GM23338 (cell line): ENCODE results near the gene SF1. TPM values are rescaled to one million over a fixed set of nuclear protein-coding genes. Genes with fewer than 3 reads are reported as not detected.
A peak's percentile ranks its signal among the peaks of the same experiment; 100 is the strongest.

Source experiments
- ATAC-seq: fragments of 200-7000 bp; cut with Tn5 transposase; 3 replicates; pipeline ENCODE4 v1.9.1; 2020
- DNase-seq: peaks from one replicate; pipeline ENCODE4 v3.0.0-alpha.2; 2015; ENCODE audit warnings: low spot score
- H2AFZ ChIP-seq: fragments of 200-600 bp; sonication (generic); 2 replicates; pipeline ENCODE4 v1.8.0; 2016; ENCODE audit warnings: antibody characterized with exemption, mild to moderate bottlenecking, moderate library complexity
- H3F3A ChIP-seq: fragments of 200-600 bp; sonication (generic); replicated peaks from 2 replicates; pipeline ENCODE4 v1.8.0; 2017; ENCODE audit warnings: antibody characterized with exemption, mixed run types, low read depth
- H3K27ac ChIP-seq: fragments of 200-600 bp; sonication (generic); 2 replicates; pipeline ENCODE4 v1.6.1; 2016; ENCODE audit warnings: low read depth
- H3K27me3 ChIP-seq: fragments of 200-600 bp; sonication (generic); 2 replicates; pipeline ENCODE4 v1.8.0; 2016; ENCODE audit warnings: mild to moderate bottlenecking, mixed run types, moderate library complexity; ENCODE audit not compliant: insufficient read depth
- H3K36me3 ChIP-seq: fragments of 200-600 bp; sonication (generic); 2 replicates; pipeline ENCODE4 v1.8.0; 2016; ENCODE audit warnings: mild to moderate bottlenecking; ENCODE audit not compliant: insufficient read depth
- H3K4me1 ChIP-seq: fragments of 200-600 bp; sonication (generic); 2 replicates; pipeline ENCODE4 v1.8.0; 2016; ENCODE audit warnings: mild to moderate bottlenecking, moderate library complexity; ENCODE audit not compliant: insufficient read depth
- H3K4me2 ChIP-seq: fragments of 200-600 bp; sonication (generic); 2 replicates; pipeline ENCODE4 v1.7.1; 2017; ENCODE audit warnings: mixed run types
- H3K4me3 ChIP-seq: fragments of 200-600 bp; sonication (generic); 2 replicates; pipeline ENCODE4 v1.6.1; 2016; ENCODE audit warnings: mixed run types
- H3K79me2 ChIP-seq: fragments of 200-600 bp; sonication (generic); replicated peaks from 2 replicates; pipeline ENCODE4 v1.8.0; 2017; ENCODE audit warnings: mild to moderate bottlenecking; ENCODE audit not compliant: insufficient read depth
- H3K9me2 ChIP-seq: fragments of 200-600 bp; sonication (generic); 2 replicates; pipeline ENCODE4 v1.8.0; 2017; ENCODE audit not compliant: insufficient read depth
- H4K20me1 ChIP-seq: fragments of 200-600 bp; sonication (generic); replicated peaks from 2 replicates; pipeline ENCODE4 v1.8.0; 2017; ENCODE audit warnings: mild to moderate bottlenecking; ENCODE audit not compliant: insufficient read depth
- H3K27ac Mint-ChIP-seq: 2 replicates; pipeline ENCODE4 v1.8.0; 2020; ENCODE audit warnings: inconsistent platforms, mild to moderate bottlenecking, moderate library complexity, mixed read lengths
- H3K27me3 Mint-ChIP-seq: 3 replicates; pipeline ENCODE4 v1.8.0; 2022; ENCODE audit warnings: low read depth, mild to moderate bottlenecking, moderate library complexity, mixed read lengths, inconsistent platforms; ENCODE audit not compliant: insufficient read depth, poor library complexity
- H3K36me3 Mint-ChIP-seq: 3 replicates; pipeline ENCODE4 v1.8.0; 2021; ENCODE audit warnings: low read depth, mild to moderate bottlenecking, inconsistent platforms, moderate library complexity, mixed read lengths
- H3K4me1 Mint-ChIP-seq: 3 replicates; pipeline ENCODE4 v1.8.0; 2020; ENCODE audit warnings: mild to moderate bottlenecking, inconsistent platforms, mixed read lengths
- H3K4me3 Mint-ChIP-seq: 3 replicates; pipeline ENCODE4 v1.8.0; 2021; ENCODE audit warnings: moderate library complexity, mild to moderate bottlenecking, inconsistent platforms, mixed read lengths
- H3K9me3 Mint-ChIP-seq: 3 replicates; pipeline ENCODE4 v1.8.0; 2020; ENCODE audit warnings: moderate library complexity, mild to moderate bottlenecking, inconsistent platforms, mixed read lengths
- CTCF ChIP-seq, 2 experiments: fragments of 200-600 bp in 1 of 2; sonication (generic) in 1 of 2; conservative IDR thresholded peaks; 2 replicates each; pipeline versions ENCODE4 v1.5.1 to v1.6.1; 2016 to 2017; ENCODE audit warnings: antibody characterized with exemption in 2 of 2, low read depth in 2 of 2, mild to moderate bottlenecking in 2 of 2, moderate library complexity in 1 of 2
- ETS1 ChIP-seq: IDR thresholded peaks from 2 replicates; pipeline ENCODE4 v1.6.1; 2016; ENCODE audit warnings: antibody characterized with exemption
- EZH2 ChIP-seq: fragments of 200-600 bp; sonication (generic); IDR thresholded peaks from one replicate; pipeline ENCODE4 v1.8.0; 2017; ENCODE audit warnings: antibody characterized with exemption, mild to moderate bottlenecking, low read depth; ENCODE audit not compliant: unreplicated experiment
- EZH2phosphoT487 ChIP-seq: fragments of 200-600 bp; sonication (generic); IDR thresholded peaks from one replicate; pipeline ENCODE4 v1.8.1; 2018; ENCODE audit warnings: antibody characterized with exemption; ENCODE audit not compliant: unreplicated experiment
- JUNB ChIP-seq: IDR thresholded peaks from one replicate; pipeline ENCODE4 v1.6.1; 2016; ENCODE audit warnings: antibody characterized with exemption; ENCODE audit not compliant: unreplicated experiment
- NANOG ChIP-seq: IDR thresholded peaks from 2 replicates; pipeline ENCODE4 v1.6.1; 2016; ENCODE audit warnings: antibody characterized with exemption, borderline replicate concordance
- POLR2AphosphoS5 ChIP-seq: IDR thresholded peaks from 2 replicates; pipeline ENCODE4 v1.6.1; 2016; ENCODE audit warnings: antibody characterized with exemption, low read depth
- STAT1 ChIP-seq: IDR thresholded peaks from one replicate; pipeline ENCODE4 v1.6.1; 2016; ENCODE audit warnings: antibody characterized with exemption; ENCODE audit not compliant: unreplicated experiment
- polyA plus RNA-seq: library from polyadenylated mRNA; unstranded; fragments of >200 nt; fragmentation: Nextera tagmentation; extraction: Ambion mirVana; gene quantifications from 2 replicates; pipeline ENCODE4 v1.2.1, GENCODE V29; 2016
- total RNA-seq: library from RNA; depleted of rRNA; stranded (reverse); fragments of >200 nt; shearing (Covaris generic); gene quantifications from 2 replicates; pipeline ENCODE4 v1.2.3, GENCODE V29; 2014
- TF ChIP-seq, protein P1 (sequence below): fragments of 250-450 bp; sonication (Bioruptor Pico); IDR thresholded peaks from 2 replicates; pipeline ENCODE4 v1.5.0; 2020; ENCODE audit warnings: mild to moderate bottlenecking, moderate library complexity

SF1 gene
- total and polyA plus RNA-seq, 2 experiments from 2014 or later = 76.9 to 252 TPM

GRCh38 chr11:64805481-64805880 is 27.1 kb upstream of the SF1 start (continued):
- TF ChIP-seq, protein P1, sequence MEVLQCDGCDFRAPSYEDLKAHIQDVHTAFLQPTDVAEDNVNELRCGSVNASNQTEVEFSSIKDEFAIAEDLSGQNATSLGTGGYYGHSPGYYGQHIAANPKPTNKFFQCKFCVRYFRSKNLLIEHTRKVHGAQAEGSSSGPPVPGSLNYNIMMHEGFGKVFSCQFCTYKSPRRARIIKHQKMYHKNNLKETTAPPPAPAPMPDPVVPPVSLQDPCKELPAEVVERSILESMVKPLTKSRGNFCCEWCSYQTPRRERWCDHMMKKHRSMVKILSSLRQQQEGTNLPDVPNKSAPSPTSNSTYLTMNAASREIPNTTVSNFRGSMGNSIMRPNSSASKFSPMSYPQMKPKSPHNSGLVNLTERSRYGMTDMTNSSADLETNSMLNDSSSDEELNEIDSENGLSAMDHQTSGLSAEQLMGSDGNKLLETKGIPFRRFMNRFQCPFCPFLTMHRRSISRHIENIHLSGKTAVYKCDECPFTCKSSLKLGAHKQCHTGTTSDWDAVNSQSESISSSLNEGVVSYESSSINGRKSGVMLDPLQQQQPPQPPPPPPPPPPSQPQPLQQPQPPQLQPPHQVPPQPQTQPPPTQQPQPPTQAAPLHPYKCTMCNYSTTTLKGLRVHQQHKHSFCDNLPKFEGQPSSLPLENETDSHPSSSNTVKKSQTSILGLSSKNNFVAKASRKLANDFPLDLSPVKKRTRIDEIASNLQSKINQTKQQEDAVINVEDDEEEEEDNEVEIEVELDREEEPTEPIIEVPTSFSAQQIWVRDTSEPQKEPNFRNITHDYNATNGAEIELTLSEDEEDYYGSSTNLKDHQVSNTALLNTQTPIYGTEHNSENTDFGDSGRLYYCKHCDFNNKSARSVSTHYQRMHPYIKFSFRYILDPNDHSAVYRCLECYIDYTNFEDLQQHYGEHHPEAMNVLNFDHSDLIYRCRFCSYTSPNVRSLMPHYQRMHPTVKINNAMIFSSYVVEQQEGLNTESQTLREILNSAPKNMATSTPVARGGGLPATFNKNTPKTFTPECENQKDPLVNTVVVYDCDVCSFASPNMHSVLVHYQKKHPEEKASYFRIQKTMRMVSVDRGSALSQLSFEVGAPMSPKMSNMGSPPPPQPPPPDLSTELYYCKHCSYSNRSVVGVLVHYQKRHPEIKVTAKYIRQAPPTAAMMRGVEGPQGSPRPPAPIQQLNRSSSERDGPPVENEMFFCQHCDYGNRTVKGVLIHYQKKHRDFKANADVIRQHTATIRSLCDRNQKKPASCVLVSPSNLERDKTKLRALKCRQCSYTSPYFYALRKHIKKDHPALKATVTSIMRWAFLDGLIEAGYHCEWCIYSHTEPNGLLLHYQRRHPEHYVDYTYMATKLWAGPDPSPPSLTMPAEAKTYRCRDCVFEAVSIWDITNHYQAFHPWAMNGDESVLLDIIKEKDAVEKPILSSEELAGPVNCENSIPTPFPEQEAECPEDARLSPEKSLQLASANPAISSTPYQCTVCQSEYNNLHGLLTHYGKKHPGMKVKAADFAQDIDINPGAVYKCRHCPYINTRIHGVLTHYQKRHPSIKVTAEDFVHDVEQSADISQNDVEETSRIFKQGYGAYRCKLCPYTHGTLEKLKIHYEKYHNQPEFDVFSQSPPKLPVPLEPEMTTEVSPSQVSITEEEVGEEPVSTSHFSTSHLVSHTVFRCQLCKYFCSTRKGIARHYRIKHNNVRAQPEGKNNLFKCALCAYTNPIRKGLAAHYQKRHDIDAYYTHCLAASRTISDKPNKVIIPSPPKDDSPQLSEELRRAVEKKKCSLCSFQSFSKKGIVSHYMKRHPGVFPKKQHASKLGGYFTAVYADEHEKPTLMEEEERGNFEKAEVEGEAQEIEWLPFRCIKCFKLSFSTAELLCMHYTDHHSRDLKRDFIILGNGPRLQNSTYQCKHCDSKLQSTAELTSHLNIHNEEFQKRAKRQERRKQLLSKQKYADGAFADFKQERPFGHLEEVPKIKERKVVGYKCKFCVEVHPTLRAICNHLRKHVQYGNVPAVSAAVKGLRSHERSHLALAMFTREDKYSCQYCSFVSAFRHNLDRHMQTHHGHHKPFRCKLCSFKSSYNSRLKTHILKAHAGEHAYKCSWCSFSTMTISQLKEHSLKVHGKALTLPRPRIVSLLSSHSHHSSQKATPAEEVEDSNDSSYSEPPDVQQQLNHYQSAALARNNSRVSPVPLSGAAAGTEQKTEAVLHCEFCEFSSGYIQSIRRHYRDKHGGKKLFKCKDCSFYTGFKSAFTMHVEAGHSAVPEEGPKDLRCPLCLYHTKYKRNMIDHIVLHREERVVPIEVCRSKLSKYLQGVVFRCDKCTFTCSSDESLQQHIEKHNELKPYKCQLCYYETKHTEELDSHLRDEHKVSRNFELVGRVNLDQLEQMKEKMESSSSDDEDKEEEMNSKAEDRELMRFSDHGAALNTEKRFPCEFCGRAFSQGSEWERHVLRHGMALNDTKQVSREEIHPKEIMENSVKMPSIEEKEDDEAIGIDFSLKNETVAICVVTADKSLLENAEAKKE (CRISPR knock-in tag) = no peak

- no peaks in the 10 kb centered on the region for H3K27me3 ChIP-seq
- Mint-ChIP-seq H3K36me3 (peaks cover 21% of the 10 kb centered on the region), H3K9me3 (no peaks in the 10 kb centered on the region), H3K27me3 (peaks cover 10% of the 10 kb centered on the region), H3K27ac (peak overlapping the region; percentile 93), H3K4me3 (peak overlapping the region; percentile 78), H3K4me1 (peaks cover 20% of the 10 kb centered on the region)
- H3K27ac ChIP-seq = peak overlapping the region; percentile 93
- H2AFZ ChIP-seq = no peak overlapping the region
- DNase-seq (peak; percentile 66), ATAC-seq (peak; percentile 12)
- H3K79me2 ChIP-seq = peaks cover 6% of the 10 kb centered on the region; the same call in 1 of the 2 replicates
- TF ChIP-seq POLR2AphosphoS5 = no peak
- no peak for TF ChIP-seq STAT1
- no peak for TF ChIP-seq NANOG
- TF ChIP-seq CTCF (conservative IDR thresholded peaks at IDR 0.05; ENCODE audit: low read depth in 2 of 2) = peak; percentile 36 to 59; a peak in 3 of 4 replicates
- no peak for TF ChIP-seq EZH2phosphoT487
- no peak for TF ChIP-seq ETS1
- TF ChIP-seq EZH2 = no peak
- no peak for TF ChIP-seq JUNB
- H3K4me1 ChIP-seq = peaks cover 8% of the 10 kb centered on the region; the same call in 1 of the 2 replicates
- H4K20me1 ChIP-seq = 0 out of 2 replicates have a peak, but pooled peaks cover 13% of the 10 kb centered on the region
- no peaks in the 10 kb centered on the region for H3K36me3 ChIP-seq
- peak overlapping the region; percentile 84 for H3K4me2 ChIP-seq
- no peaks in the 10 kb centered on the region for H3K9me2 ChIP-seq
- peaks cover 12% of the 10 kb centered on the region for H3F3A ChIP-seq
- H3K4me3 ChIP-seq = peak overlapping the region; percentile 72; the same call in 1 of the 2 replicates
These were observed 26.2 kb upstream of the SF1 start for GRCh38 chr11:64804346-64805210.
